HG03103 (cell line): ENCODE results near the gene DNAJC18.

ENCODE experiments used
- ATAC-seq: cut with Tn5 transposase; IDR thresholded peaks from one replicate; pipeline ENCODE4 v1.9.1; 2021; ENCODE audit warnings: low read depth; ENCODE audit not compliant: unreplicated experiment

Gene DNAJC18

DNA sequence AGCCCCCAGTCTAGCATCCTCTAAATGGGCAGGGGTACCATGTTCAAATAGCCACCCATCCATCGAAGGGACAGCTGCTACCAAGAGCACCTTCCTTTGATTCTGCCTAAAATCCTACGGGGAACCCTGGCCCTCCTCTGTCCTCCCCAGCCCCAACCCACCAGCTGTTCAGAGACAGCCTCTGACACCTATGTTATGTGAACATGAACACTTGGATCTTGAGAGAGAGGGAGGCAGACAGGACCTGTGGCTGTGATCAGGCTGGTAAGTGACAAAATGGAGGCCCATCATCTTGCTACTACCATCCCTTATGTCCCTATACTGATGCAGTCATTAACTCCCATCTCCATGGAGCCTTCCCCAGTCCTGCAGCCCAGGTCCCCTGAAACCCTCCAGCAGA is 64.4 kb downstream of the DNAJC18 start:
- ATAC-seq = no peak

DNA sequence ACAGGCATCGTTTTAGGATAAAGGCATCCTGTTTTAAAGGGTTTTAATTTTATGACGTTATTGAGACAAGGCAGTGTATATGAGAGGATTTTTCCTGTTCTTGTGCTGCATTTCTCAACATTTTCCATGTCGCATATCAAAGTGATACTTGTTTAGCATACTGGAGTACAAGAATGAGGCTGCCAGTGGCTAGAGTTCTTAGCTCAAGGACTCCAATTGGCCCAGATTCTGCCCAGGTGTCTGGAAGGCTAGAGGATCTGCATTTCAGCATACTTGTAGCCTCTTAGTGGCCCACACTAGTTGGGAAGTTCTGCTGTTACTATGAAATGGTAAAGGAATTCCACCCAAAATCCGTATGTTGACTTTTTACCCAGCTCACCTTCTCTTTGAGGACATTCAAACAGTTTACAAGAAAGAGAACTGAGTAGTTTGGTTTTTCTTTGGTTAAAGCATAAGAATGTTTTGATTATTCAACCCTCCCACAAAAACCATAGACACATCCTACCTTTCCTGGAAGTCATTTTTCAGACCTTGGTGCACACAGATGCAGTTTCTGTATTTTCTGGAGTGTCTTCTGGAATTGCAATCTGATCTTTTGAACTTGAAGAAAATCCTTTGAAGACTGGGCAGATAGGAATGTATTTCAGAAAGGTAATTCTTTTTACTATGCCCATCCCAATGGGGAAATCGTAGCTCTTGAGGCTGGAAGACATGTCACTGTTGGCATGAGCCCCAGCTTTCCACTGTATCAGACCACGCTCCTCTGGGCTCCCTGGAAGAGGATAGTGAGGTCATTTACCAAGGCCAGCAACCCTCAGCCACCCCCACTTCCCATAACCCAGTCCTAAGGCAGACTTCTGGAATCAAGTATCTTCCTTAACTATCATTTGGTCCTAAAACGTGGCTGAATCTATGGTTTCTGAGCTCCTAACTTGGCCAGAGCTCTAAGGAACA is 67.6 kb downstream of the DNAJC18 start:
- ATAC-seq = no peak

DNA sequence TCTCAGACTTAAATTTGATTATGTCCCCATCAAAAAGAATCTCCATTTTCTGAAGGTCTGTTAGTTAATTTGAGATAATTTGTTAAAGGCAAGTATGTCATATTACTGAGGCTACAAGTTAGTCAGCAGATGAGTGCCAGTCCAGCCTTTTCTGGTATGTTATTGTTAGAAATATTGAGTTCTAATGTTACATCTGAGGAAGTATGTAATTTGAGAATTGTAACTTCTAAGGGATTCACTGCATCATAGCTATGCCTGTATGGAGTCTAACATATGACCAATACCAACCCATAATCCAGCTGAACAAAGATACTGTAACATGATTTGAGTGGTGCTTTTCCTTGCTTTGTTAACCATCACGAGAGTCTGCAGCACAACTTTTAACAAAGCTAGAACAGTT is 70.1 kb downstream of the DNAJC18 start:
- ATAC-seq = no peak

DNA sequence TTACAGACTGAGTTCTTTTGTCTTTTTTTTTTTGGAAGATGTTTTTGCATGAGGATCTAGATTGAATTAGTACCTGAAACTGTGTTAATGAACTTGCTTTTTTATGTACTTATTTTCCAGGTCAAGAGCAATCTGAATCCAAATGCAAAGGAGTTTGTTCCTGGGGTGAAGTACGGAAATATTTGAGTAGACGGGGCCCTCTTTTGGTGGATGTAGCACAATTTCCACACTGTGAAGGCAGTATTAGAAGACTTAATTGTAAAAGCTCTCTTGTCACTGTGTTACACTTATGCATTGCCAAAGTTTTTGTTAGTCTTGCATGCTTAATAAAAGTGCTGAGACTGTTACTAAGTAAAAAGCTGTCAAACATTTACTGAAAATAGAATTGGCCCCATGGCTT is 70.7 kb downstream of the DNAJC18 start:
- no peak for ATAC-seq

DNA sequence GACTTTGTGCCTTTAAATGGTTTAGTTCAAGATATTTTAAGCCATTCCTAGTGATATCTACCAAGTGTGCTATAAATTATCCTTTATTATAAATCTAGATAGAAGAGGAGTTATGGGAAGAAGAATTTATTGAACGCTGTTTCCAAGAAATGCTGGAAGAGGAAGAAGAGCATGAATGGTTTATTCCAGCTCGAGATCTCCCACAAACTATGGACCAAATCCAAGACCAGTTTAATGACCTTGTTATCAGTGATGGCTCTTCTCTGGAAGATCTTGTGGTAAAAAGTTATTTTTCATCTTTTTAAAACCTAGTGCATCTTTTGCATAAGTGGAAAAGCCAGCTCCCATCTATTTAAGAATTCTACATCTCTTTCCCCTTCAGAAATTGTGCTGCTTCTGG is 74.9 kb downstream of the DNAJC18 start:
- no peak for ATAC-seq

DNA sequence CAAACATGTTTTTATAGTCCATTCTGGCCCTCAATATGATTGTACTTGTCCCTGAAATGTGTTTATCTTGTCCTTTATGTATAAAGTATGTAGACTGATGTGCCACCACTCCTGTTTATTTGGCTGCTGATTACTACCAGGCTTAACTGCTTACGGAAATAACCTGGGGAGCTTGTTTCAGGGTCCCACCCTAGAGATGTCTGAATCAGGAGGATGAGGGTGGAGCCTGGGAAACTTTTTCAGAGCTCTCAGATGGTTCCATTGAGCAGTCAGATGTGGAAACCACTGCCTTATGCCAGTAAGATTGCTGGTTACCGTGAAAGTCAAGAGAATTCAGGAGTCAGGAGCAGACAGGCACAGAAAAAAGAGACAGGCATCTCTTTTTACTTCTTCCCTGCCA is 75.4 kb downstream of the DNAJC18 start:
- no peak for ATAC-seq

DNA sequence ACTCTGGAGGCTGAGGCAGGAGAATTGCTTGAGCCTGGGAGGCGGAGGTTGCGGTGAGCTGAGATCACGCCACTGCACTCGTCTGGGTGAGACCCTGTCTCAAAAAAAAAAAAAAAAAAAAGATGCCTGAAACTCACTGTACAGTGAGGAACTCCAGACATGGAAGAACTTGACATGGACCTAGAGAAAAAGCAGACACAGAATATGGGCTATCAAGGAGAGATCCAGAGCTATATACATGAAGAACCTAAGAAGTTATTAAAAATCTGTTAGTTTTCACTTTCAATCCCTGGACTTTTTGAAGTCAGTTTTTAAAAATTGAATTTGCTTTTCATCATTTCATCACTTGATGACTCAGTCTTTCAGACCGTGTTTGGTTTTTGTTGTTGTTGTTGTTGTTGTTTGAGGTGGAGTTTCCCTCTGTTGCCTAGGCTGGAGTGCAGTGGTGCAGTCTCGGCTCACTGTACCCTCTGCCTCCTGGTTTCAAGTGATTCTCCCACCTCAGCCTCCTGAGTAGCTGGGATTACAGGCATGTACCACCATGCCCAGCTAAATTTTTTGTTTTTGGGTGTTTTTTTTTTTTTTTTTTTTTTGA is 77.4 kb downstream of the DNAJC18 start:
- no peak for ATAC-seq

DNA sequence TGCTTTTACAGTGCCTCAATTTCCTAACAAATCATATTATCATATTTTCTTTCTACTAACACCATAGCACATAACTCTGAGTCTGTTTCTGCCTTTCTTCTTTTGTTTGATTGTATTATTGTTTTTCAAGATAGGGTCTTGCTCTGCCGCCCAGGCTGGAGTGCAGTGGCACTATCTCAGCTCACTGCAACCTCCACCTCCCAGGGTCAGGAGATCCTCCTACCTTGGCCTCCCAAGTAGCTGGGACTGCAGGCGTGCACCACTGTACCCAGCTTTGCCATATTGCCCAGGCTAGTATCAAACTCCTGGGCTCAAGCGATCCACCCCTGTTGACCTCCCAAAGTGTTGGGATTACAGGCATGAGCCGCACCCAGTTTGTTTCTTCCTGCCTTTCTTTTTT is 78.9 kb downstream of the DNAJC18 start:
- ATAC-seq = no peak
